NCI-H226 (cell line): ENCODE measurements around the gene BACH1.

Experiments used
- DNase-seq: peaks from one replicate; pipeline ENCODE4 v3.0.0-alpha.2; 2015

BACH1 gene

GRCh38 chr21:29385934-29386520 is 87.3 kb downstream of the BACH1 start:
- no peak for DNase-seq

DNA sequence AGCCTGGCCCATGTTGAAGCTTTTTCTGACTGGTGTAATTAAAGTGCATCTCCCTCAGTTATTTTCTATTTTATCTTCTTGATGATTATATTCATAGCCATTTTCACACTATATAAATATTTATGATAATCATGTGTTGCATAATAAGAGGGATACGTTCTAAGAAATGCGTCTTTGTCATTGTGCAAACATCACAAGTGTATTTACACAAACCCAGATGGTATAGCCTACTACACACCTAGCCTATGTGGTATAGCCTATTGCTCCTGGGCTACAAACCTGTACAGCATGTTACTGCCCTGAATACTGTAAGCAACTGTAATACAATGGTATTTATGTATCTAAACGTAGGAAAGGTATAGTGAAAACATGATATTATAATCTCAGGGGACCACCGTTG is 88.1 kb downstream of the BACH1 start:
- DNase-seq: no peak

GRCh38 chr21:29387598-29387997 is 88.9 kb downstream of the BACH1 start:
- no peak for DNase-seq

DNA sequence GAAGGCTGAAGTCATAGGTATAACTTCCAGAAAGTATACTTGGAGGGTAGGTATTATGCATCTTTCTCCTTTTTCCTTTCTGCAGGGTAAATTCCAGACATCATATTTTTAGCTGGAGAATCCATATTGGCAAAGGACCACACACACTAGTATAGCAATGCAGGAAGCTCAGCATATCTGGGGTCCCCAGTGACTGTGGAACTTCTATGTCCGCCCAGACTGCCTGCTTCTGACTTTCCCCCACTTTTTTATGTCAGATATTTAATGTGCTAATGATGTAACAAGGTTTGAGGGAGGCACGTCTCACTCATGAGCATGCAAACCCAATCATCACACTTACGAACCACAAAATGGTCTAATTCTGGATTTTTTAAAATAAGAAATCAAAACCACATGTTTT is 90.4 kb downstream of the BACH1 start:
- DNase-seq: no peak

DNA sequence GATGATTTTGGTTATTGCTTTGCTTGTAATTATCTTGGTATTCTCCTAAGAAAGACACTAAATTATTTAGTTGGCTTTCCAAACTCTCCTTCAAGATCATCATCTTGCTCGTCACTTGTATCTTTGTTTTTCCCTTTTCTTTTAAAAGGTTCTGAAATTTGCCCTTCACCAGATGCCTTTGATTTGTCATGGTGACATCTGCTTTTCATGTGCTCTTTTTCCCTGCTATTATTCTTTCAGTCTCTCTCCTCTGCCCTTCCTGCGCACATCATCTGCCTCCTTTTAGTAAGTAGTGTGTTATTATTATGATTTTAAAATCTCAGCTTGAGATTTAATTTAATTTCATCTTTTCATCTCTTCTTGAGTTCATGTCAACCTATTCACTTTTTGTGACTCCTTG is 92.1 kb downstream of the BACH1 start:
- no peak for DNase-seq

DNA sequence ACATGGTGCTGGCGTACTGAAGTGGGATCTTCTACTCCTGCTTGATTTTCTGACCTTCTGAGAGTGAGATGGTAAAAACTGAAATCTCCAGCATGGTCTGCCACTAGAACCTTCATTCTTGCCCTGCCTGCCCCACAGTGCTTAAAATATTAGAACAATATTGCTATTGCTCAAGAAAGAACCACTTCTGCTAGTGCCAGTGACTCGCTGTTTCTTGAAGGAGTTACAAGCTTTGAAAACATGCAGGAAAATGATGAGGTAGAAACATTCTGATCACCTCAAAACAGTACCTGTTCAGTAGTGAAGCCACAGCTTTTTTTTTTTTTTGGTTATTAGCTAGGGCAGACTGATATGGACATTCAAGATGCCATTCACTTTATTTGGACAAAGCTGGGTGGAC is 95.3 kb downstream of the BACH1 start:
- no peak for DNase-seq
